Prostate gland (tissue), 2 donors: ENCODE measurements around the gene IFRD1.

ENCODE experiments used
- CTCF ChIP-seq, 4 experiments: fragments of 200-600 bp in 2 of 4; fragments of 450-650 bp in 2 of 4; sonication (generic) in 2 of 4; IDR thresholded peaks; 1 replicate in 3 of 4; 2 replicates in 1 of 4; pipeline ENCODE4 v1.5.1; 2016 to 2019; ENCODE audit warnings: antibody characterized with exemption in 4 of 4, mild to moderate bottlenecking in 2 of 4, moderate library complexity in 2 of 4
- POLR2A ChIP-seq: fragments of 450-650 bp; IDR thresholded peaks from one replicate; pipeline ENCODE4 v1.6.1; 2016; ENCODE audit warnings: antibody characterized with exemption, mild to moderate bottlenecking

DNA sequence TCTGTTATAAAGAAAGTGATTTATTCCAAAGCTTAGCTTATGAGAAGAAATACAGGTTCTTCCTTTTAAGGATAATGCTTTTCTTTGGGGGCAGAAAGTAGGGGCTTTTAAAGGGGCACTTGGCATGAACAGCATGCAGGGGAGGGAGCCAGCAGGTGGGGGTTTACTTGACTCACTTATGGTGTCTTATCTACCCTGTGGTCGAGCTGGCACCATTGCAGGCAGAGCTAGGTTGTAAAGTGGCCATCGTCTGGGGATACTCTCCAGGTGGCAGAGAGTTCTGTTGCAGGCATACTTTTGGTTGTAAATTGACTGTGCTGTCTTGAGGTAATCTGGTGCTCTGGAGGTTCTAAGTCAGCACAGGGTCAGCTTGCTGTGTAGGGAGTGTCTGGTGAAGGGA is 26.3 kb upstream of the IFRD1 start:
- no peak for TF ChIP-seq CTCF (IDR thresholded peaks at IDR 0.05)
- no peak for TF ChIP-seq POLR2A
